Endodermal cell (in vitro differentiated cells): Measurements from ENCODE around the gene MUSK. TPM values are rescaled to one million over a fixed set of nuclear protein-coding genes. Genes with fewer than 3 reads are reported as not detected.

Experiments used
- DNase-seq: peaks from one replicate; pipeline ENCODE4 v3.0.0-alpha.2; 2017
- H3K27ac ChIP-seq: 2 replicates; pipeline ENCODE4 v1.5.1; 2013; ENCODE audit warnings: mild to moderate bottlenecking, low read depth, low read length, moderate library complexity
- H3K27me3 ChIP-seq: 2 replicates; pipeline ENCODE4 v1.6.1; 2013; ENCODE audit warnings: mild to moderate bottlenecking, low read length, moderate library complexity; ENCODE audit not compliant: insufficient read depth, control insufficient read depth, poor library complexity, severe bottlenecking
- H3K36me3 ChIP-seq: 2 replicates; pipeline ENCODE4 v1.7.0; 2013; ENCODE audit warnings: mild to moderate bottlenecking, low read length, moderate library complexity; ENCODE audit not compliant: control insufficient read depth, insufficient read depth
- H3K4me1 ChIP-seq: one replicate; pipeline ENCODE4 v1.7.0; 2013; ENCODE audit warnings: low read length; ENCODE audit not compliant: control insufficient read depth, insufficient read depth
- H3K4me3 ChIP-seq: 2 replicates; pipeline ENCODE4 v1.5.1; 2013; ENCODE audit warnings: mild to moderate bottlenecking, low read length, moderate library complexity
- H3K9ac ChIP-seq: 2 replicates; pipeline ENCODE4 v1.6.1; 2013; ENCODE audit warnings: mild to moderate bottlenecking, low read length, moderate library complexity; ENCODE audit not compliant: poor library complexity, severe bottlenecking; ENCODE audit errors: extremely low read depth
- H3K9me3 ChIP-seq: 2 replicates; pipeline ENCODE4 v1.6.1; 2013; ENCODE audit warnings: mild to moderate bottlenecking, low read length, moderate library complexity; ENCODE audit not compliant: control insufficient read depth
- H3K27ac Mint-ChIP-seq: 2 replicates; pipeline ENCODE4 v1.8.0; 2020; ENCODE audit warnings: mixed read lengths
- H3K27me3 Mint-ChIP-seq: 2 replicates; pipeline ENCODE4 v1.8.0; 2021; ENCODE audit warnings: mild to moderate bottlenecking, mixed read lengths; ENCODE audit not compliant: insufficient read depth
- H3K36me3 Mint-ChIP-seq: 2 replicates; pipeline ENCODE4 v1.8.0; 2020; ENCODE audit warnings: low read depth, mixed read lengths
- H3K4me1 Mint-ChIP-seq: 2 replicates; pipeline ENCODE4 v1.8.0; 2020; ENCODE audit warnings: mixed read lengths
- H3K4me3 Mint-ChIP-seq: 2 replicates; pipeline ENCODE4 v1.8.0; 2020; ENCODE audit warnings: mild to moderate bottlenecking, moderate library complexity, mixed read lengths
- H3K9me3 Mint-ChIP-seq: 2 replicates; pipeline ENCODE4 v1.8.0; 2020; ENCODE audit warnings: mild to moderate bottlenecking, mixed read lengths
- WGBS, 2 experiments: methylation state at CpG; one replicate each; pipeline versions ENCODE4 v1.1.5 to v1.1.7; 2013; ENCODE audit warnings: missing lambda C conversion rate in 2 of 2, mixed read lengths in 1 of 2; ENCODE audit not compliant: insufficient coverage in 1 of 2, insufficient read length in 1 of 2; 5-methylcytosine and 5-hydroxymethylcytosine counted together
- total RNA-seq, 2 donors: library from RNA; stranded (reverse); fragmentation: NEBNext Ultra II Directional in 1 of 2; extraction: Animal tissue kit (Norgen Biotek cat#: 25700) in 1 of 2; gene quantifications; 2 replicates in 1 of 2; 3 replicates in 1 of 2; pipeline ENCODE4 v1.2.1, GENCODE V29; 2021
- TF ChIP-seq, protein P1 (sequence below): fragments of 200-600 bp; sonication (generic); conservative IDR thresholded peaks from 2 replicates; pipeline ENCODE4 v1.5.0; 2021; ENCODE audit warnings: antibody characterized with exemption, mild to moderate bottlenecking

MUSK gene
- total RNA-seq, 2 donors from 2014 or later: not detected

DNA sequence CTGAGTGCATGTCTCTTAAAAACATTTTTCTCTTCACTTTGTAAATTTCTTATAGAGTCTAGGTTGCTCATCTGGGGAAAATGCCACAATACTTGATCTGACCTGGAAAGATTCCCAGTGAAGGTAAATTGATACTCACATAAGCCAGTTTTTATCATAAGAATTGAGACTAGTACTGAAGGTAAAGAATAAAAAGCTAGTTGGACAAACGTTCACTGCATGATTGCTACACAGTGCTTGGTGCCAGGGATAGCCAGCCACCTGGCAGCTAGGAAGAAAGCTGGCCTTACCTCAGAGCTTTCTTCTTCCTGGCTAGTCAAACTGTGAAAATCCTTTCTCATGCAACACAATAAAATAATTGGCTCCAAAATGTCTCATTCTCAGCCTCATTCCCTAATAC is 77.1 kb downstream of the MUSK start:
- Histone ChIP-seq H3K4me1 (peaks cover 9% of the 10 kb centered on the region), H3K4me3 (no peak overlapping the region), H3K27me3 (no peaks in the 10 kb centered on the region), H3K9me3 (no peaks in the 10 kb centered on the region), H3K36me3 (no peaks in the 10 kb centered on the region), H3K27ac (no peak overlapping the region), H3K9ac (no peak overlapping the region)
- Mint-ChIP-seq H3K4me1 (peaks cover 10% of the 10 kb centered on the region), H3K4me3 (no peak overlapping the region), H3K27ac (no peak overlapping the region), H3K36me3 (no peaks in the 10 kb centered on the region), H3K27me3 (no peaks in the 10 kb centered on the region), H3K9me3 (no peaks in the 10 kb centered on the region)
- 90 to 100% methylated on average over 1 of the region's 1 CpG for WGBS, 2 experiments
- TF ChIP-seq, protein P1, sequence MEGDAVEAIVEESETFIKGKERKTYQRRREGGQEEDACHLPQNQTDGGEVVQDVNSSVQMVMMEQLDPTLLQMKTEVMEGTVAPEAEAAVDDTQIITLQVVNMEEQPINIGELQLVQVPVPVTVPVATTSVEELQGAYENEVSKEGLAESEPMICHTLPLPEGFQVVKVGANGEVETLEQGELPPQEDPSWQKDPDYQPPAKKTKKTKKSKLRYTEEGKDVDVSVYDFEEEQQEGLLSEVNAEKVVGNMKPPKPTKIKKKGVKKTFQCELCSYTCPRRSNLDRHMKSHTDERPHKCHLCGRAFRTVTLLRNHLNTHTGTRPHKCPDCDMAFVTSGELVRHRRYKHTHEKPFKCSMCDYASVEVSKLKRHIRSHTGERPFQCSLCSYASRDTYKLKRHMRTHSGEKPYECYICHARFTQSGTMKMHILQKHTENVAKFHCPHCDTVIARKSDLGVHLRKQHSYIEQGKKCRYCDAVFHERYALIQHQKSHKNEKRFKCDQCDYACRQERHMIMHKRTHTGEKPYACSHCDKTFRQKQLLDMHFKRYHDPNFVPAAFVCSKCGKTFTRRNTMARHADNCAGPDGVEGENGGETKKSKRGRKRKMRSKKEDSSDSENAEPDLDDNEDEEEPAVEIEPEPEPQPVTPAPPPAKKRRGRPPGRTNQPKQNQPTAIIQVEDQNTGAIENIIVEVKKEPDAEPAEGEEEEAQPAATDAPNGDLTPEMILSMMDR: no peak
- DNase-seq: no peak

- H3K9me3 Mint-ChIP-seq: no peaks in the 10 kb centered on the region
- 80 to 93% methylated on average over 1 to 3 of the region's 4 CpGs for WGBS, 2 experiments
- TF ChIP-seq, protein P1: no peak
- no peak overlapping the region for H3K27ac Mint-ChIP-seq
- Histone ChIP-seq H3K4me1 (peaks cover 9% of the 10 kb centered on the region), H3K27me3 (no peaks in the 10 kb centered on the region), H3K9me3 (no peaks in the 10 kb centered on the region), H3K27ac (no peak overlapping the region), H3K9ac (no peak overlapping the region), H3K4me3 (no peak overlapping the region), H3K36me3 (no peaks in the 10 kb centered on the region)
- no peak overlapping the region for H3K4me3 Mint-ChIP-seq
- no peaks in the 10 kb centered on the region for H3K27me3 Mint-ChIP-seq
- peaks cover 10% of the 10 kb centered on the region for H3K4me1 Mint-ChIP-seq
- H3K36me3 Mint-ChIP-seq: no peaks in the 10 kb centered on the region
- DNase-seq: no peak
Observed at GRCh38 chr9:110746211-110746930, 77.8 kb downstream of the MUSK start.

DNA sequence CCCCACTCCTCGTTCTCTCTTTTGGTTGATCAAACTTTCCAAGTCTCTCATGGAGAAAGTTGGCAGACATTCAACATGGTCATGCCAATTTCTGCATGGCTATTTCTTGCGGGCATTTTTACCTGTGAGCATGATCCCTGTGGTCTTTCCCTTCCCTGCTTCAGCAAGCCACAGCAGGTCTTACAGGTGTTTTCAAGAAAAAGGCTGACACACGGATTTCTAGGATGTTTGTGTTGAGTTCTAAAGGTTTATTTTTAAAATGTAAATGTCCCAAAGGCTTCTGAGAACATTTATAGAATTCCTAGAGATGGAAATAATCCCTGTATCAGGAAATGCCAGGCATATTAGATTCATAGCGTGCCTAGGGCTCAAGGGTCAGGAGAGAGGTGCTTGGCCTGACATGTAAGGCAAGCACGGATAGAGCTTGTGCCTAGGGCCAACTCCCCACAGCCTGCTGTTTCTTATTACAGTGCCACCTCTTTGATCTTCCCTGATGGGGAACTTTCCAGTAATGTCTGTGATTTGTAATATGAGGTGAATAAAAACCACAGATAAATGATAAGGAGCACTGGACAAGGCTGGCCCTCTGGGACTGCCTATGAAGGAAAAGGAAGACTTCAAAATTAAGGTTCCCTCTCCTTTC is 79.8 kb downstream of the MUSK start:
- H3K27me3 ChIP-seq: no peaks in the 10 kb centered on the region
- no peak overlapping the region for H3K9ac ChIP-seq
- no peak overlapping the region for H3K27ac Mint-ChIP-seq
- H3K9me3 ChIP-seq: no peaks in the 10 kb centered on the region
- TF ChIP-seq, protein P1: no peak
- no peak for DNase-seq
- H3K4me3 ChIP-seq: no peak overlapping the region
- peaks cover 6% of the 10 kb centered on the region for H3K4me1 ChIP-seq
- WGBS, 2 experiments: 90 to 92% methylated on average over 4 to 5 of the region's 5 CpGs
- no peak overlapping the region for H3K27ac ChIP-seq
- no peaks in the 10 kb centered on the region for H3K27me3 Mint-ChIP-seq
- no peaks in the 10 kb centered on the region for H3K36me3 ChIP-seq
- no peaks in the 10 kb centered on the region for H3K36me3 Mint-ChIP-seq
- peaks cover 5% of the 10 kb centered on the region for H3K4me1 Mint-ChIP-seq
- H3K9me3 Mint-ChIP-seq: no peaks in the 10 kb centered on the region
- no peak overlapping the region for H3K4me3 Mint-ChIP-seq
